DMS53 (cell line): ENCODE data around the gene PSAPL1.
"Not testable (repeated sequence)": the region's sequence is repeated elsewhere in the genome, so short reads cannot be mapped to it uniquely, and the experiment has no call there.

ENCODE experiments used
- DNase-seq: peaks from one replicate; lab custom pipeline; 2025; lab: John Stamatoyannopoulos, UW

PSAPL1 gene

DNA sequence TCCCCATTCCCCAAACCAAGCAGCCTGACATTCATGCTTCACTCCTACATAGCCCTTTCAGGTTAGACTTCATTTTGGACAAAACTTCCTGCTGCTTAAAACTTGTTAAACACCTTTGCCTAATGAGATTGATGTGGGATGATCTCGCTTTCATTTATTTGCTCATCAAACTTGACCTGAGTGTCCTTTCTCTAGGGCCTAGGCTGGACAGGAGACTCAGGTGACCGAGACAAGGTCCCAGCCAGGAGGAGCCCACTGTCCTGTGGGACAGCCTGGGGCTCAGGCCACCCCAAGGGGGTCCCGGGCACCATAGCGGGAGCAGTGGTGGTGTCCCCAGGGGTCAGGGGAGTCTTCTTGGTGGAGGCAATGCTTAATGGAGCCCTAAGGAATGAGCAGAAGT, 23.7 kb upstream of the PSAPL1 start:
- no peak for DNase-seq

DNA sequence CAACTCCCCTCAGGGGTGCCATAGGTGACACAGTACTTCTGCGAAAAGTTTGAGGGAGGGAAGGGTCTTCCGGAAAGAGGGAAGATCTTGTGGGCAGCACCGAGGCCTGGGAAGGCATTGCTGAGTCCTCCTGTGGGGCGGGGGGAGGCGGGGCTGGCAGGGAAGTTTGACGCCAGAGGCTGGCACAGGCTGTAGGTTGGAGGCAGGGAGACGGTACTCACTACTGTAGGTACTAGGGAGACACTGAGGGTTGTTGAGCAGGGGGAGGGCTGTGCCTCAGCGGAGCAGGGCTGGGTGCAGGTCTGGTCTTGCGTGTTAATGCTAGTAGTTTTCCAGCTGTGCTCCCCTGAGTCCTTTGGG, 23.3 kb upstream of the PSAPL1 start:
- DNase-seq, result no peak

DNA sequence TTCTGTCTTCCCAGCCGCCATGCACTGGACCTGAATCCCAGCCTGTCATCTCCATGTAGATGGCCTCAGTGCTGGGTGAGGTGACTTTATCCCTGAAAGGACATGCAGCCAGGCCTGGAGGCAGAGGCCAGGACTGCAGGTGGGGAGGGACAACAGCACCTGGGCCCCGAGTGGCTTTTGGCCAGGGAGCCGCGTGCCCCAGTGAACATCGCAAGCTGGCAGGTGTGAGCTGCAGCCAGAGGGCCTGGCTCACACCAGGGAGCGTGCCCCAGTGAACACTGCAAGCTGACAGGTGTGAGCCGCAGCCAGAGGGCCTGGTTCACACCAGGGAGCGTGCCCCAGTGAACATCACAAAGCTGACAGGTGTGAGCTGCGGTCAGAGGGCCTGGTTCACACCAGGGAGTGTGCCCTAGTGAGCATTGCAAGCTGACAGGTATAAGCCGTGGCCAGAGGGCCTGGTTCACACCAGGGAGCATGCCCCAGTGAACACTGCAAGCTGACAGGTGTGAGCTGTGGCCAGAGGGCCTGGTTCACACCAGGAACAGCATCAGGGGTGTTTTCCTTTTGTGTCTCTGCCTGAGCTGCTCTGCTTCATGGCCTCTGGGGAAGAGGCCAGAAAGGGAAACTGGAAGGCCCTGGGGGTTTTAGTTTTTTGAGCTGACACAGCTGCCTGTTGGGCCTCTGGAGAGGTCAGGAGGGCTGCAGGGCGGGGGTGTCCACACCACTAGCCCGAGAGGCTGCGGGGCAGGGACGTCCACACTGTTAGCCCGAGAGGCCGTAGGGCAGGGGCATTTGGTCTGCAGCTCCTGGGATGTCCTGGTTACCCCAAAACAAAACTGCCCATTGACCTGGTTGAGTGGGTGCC, 22.7 kb upstream of the PSAPL1 start:
- DNase-seq, result peak; percentile 31

DNA sequence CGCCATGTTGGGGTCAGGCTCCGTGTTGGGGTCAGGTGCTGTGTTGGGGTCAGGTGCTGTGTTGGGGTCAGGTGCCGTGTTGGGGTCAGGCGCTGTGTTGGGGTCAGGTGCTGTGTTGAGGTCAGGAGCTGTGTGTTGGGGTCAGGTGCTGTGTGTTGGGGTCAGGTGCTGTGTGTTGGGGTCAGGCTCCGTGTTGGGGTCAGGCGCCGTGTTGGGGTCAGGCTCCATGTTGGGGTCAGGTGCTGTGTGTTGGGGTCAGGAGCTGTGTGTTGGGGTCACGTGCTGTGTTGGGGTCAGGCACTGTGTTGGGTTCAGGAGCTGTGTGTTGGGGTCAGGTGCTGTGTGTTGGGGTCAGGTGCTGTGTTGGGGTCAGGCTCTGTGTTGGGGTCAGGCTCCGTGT, 18.1 kb upstream of the PSAPL1 start:
- not testable (repeated sequence) for DNase-seq

DNA sequence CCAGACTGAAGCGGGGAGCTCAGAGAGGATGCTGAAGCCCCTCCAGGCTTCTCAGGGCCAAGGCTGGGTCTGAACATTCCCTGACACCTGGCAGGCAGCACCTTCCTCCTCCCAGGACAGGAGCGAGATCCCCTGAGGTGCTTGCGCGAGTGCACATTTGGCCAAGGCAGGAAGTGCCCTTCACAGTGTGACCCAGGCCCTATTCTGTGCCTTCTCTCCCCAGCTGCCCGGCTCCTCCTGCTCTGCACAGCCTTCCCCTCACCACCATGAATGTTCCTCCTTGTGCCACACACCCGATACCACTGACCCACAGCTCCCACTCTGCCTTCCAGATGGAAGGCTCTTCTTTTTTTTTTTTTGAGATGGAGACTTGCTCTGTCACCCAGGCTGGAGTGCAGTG, 17.1 kb upstream of the PSAPL1 start:
- no peak for DNase-seq

DNA sequence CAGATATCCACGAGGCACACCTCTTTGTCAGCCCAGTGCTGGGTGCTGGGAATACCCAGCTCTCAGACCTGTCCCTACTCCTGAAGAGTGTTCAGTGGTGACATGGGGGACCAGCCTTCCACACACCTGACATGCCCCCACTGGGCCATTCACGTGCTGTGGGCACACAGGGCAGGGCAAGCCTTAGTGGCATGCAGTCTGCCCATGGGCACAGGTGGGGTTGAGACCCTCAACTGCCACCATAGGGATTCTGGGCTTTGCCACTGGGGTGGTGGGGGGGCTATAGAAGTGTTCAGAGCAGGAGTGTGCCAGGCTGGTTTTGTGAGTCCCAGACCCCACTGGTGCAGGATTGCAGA, 16.7 kb upstream of the PSAPL1 start:
- DNase-seq, result no peak

DNA sequence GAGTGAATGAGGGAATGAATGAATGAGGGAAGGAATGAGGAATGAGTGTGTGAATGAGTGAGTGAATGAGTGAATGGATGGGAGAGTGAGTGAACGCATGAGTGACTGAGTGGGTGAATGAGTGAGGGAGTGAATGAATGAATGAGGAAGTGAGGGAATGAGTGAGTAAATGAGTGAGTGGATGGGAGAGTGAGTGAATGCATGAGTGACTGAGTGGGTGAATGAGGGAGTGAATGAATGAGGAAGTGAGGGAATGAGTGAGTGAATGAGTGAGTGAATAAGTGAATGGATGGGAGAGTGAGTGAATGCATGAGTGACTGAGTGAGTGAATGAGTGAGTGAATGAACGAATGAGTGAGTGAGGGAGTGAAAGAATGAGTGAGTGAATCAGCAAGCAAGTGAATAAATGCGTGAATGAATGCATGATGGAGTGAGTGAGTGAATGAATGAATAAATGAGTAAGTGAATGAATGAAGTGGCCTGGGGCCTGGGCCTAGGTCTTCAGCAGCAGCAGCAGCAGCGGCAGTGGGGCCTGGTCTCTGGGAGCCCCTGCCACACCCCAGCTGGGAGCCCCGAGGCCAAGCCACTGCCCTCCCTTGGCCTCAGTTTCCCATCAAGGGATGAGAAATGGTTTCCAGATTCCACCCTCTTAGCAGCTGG, 16.2 kb upstream of the PSAPL1 start:
- no peak for DNase-seq

DNA sequence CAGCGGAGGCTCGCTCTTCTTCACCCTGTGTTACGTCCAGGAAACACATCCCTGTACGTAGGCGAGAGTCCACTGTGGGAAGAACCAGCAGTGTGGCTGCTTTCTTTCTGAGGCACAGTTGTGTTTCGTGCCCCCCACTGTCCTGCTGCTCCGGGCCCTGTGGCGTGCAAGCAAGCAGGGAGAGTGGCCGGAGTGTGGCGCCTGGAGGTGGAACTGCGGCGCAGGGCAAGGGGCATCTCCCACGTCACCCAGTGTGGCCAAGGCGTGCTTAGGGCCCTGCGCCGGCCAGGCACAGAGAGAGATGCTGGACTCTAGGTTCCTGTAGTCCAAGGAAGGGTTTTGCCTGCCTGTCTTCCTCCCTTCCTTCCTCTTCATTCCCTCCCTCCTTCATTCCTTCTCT, 13.3 kb upstream of the PSAPL1 start:
- DNase-seq, result no peak

DNA sequence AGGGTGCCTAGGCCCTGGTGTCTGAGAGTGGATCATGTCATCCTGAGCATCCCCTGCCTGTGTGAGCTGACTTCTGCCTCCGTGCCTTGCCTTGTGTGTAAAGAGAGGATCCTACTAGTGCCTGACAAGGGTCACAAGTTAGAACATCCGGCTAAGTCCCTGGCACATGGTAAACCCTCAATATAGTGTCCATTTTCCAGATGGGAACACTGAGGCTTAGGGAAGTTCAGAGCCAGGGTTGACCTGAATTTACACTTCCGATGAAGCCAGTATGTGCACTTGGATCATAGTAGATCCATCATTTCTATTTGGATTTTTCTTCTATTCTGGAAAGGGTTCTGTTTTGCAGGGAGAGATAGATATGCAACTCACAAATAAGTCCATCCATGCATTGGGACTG, 12.5 kb upstream of the PSAPL1 start:
- no peak for DNase-seq

DNA sequence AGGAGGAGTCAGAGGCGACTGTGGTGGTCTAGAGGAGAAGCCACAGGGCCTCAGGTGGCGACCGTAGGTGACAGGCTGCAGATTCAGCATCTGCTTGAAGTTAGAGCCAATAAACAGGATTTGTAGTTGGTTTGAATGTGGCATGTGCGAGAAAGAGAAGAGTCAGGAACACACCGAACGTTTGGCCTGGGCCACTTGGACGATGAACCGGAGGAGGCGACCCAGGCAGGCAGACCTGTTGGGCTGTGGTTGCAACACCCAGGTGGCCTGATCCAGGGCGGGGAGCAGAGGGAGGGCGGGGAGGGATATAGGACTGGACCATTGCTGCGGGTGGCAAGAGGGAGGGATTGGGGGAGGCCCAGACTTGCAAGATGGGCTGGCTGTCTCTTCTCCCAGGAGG, 10.0 kb upstream of the PSAPL1 start:
- no peak for DNase-seq

DNA sequence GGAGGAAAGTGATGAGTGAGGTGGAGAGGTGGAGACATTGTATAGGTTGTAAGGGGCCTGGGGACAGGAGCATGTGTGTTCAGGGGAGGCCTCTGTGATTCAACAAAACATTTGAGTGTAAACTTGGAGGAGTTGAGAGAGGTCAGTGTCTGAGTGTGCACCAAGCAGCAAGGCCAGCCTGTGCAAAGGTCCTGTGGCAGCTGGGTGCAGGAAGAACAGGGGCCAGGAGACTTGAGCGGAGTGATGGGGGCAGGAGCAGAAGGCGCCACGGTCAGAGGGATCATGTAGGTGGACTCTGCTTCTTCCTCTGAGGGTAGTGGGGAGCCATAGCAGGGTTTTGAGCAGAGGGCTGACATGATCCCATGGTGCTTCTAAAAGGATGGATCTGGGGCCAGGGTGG, 9.6 kb upstream of the PSAPL1 start:
- no peak for DNase-seq

DNA sequence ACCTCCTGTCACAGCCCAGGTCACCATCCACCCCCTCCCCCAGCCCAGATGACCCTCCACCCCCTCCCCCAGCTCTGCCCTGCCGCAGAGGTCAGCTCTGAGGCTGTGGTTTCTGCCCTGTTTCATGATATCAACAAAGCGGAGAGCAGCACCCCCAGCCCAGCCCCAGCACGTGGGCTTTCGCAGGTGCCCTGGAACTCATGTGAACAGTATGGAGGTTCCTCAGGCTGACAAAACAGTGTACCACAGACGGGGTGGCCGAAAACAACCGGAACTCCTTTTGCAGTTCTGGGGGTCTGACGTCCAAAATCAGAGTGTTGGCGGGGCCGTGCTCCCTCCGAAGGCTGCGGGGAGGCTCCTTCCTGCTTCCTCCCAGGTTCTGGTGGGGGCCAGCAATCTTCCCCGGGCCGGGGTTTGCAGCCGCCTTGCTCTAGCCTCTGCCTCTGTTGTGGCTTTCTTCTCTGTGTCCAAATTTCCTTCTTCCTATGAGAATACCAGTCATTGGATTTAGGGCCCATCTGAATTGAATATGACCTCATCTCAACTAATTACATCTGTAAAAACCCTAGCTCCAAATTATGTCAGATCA, 7.9 kb upstream of the PSAPL1 start:
- no peak for DNase-seq

DNA sequence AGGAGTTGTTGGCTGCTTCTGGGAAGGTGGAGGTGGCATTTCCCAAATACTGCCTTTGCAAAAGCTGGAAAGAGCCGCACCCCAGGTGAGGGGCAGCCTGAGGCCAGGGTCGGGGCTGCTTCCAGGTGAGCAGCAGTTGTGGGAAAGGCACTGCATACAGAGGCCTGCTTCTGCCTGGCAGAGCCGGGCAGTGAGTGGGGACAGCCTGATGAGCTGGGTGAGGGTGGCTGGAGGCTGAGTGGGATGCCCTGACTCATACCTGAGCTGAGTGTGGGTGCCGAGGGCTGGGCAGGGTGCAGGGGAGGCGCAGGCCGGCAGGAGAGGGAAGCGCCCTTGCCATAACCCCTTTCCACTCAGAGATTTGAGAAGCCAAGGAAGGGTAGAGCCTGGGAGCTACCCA, 6.5 kb upstream of the PSAPL1 start:
- no peak for DNase-seq

DNA sequence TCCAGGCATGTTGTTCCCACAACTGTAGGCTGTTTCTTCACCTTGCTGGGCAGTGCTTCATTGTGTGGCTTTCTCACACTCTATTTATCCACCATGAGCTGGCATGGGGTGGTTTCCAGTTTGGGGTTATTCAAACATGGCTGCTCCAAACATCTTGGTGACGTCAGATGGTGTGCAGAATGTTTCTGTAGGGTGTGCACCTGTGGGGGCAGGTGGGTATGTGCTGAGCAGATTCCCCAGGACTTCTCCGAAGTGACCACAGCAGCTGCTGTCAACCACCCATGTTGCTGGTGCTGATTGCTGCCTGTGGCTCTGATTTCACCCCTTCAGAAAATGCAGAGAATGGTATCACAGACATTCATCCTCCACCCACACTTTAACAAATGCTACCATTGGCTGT, 5.0 kb upstream of the PSAPL1 start:
- no peak for DNase-seq

DNA sequence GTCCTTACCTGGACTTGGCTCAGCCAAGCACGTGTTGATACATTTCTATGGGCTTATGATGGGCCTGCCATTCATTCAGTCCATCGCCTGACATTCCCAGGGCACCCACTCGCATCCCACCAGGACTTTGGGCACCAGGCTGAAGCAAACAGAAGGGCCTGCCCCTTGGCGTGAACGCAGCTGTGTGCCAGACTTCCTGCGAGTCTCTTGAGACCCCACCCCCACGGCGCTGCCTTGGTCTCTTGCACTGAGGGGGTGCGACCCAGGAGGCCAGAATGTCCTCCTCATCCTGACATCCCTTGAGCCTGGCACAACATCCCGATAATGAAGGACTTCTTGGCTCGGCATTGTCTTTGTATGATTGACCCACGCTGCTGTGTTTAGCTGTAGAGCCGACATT, 1.5 kb upstream of the PSAPL1 start:
- DNase-seq, result no peak

DNA sequence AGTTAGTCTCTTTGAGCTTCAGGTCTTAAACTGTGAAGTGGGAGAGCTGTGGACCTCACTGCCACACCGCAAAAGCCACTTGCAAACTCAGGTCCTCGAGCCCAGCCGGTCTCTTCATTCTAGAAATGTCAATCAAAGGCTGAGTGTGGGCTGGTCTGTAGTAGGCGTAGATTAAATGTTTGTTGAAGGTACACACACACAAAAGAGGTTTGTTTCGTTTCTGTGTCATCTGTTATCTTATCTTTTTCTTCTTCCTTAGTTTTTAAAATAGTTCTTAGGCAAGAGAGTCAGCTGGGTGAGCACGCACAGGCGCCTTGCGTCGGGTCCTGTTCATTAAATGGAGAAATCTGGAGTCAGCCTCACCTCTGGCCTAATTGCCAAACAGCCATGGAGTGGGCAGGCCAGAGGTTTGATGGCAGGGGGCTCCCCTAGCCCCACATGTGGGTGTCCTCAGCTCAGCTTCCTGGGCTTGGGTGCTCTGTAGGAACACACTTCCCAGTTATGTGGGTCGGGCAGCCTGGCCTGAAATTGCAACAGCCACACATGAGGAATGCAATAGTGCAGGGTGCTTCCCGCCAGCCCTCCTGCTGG, 836 bp upstream of the PSAPL1 start:
- peak; percentile 24 for DNase-seq

DNA sequence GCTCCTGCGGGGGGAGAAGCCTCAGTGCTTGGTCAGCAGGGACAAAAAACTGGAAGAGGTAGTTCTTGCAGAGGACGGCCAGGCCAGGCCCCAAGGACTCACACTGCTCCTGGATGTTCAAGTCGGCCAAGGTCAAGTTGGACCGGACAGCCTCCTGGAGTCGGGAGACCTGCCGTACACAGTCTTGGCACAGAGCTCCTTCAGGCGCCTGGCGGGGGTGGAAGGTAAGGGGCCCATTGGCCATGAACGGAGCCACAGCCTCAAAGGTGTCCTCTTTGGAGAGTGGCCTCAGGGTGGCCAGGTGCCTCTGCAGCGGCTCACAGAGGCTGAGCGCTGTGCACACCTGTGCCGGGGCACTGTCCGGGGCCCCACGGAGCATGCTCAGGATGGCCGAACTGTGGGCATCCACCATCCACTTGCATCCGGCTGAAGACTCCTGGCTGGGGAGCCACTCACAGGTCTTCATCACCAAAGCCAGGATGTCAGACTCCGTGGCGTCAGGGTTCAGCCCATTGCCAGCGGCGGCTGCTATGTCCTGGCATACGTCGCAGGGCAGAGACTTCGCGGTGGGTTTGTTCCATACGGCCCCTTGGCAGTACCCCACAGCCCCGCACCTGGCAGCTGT, 477 bp downstream of the PSAPL1 start:
- DNase-seq, result peak; percentile 58

DNA sequence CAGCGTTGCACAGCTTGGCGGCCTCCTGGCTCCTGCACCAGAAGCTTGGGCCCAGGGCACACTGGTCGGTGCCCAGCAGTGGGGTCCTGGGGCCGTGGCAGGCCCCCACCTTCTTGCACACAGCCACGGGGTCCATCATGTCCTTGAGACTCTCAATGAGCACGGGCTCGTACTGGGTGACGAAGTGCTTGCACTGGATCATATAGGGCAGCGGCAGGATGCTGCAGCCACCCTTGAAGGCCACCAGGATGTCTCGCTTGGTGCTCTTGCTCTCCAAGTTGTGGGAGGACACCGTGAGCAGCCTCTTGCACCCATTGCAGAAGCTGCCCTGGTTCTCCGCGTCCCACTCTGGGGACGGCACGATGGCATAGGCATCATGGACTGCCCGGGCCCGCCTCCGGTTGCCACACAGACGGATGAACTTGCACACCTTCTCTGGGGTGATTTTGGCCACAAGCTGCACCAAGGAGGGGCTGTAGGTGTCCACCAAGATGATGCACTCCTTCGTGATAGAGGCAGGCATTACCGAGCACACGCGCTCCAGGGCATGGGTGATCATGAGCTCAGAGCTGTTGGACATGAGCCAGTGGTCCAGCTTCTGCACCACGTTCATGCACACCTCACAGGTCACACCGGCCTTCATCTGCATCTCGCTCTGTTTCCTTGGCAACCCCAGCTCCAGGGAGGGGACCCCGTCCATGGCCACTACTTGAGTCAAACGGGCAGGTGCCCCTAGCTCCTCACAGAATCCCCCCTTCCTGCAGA, 1.2 kb downstream of the PSAPL1 start:
- no peak for DNase-seq

DNA sequence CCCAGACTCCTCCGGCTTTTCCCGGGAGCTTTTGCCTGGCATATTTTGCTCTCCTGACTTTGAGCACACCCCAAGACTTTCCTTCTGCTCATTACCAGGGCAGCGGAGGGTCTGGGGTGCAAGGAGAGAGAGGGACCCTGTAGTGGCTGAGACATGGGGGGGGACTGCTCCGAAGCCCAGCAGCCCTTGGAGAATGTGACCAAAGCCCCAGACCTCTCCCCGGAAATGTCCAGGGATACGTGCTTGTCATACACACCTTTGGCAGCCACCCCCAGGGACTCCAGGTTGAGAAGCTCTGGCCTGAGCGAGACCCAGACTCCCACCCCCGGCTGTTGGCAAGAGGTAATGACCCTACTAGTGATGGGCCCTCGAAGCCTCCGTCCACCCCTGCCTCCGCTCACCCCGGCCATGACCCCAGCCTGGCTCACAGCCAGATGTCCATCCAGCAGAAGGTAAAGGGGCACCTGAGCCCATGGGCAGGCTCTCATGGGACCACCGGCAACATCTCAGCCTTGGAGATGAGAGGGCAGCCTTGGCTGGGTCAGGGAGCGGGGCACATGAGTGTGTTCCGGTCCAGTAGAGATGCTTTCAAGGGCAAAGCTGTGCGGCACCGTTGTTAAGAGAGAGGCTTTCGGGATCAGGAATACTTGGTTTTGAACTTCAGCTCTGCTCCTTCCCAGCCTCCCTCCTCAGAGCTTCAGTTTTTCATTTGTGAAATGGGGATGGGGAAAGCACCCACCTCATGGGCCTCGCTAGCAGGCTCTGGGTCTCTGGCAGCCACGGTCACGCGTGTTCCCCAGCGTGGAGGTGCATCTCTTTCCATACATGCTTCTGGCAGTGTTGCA, 2.0 kb downstream of the PSAPL1 start:
- no peak for DNase-seq

DNA sequence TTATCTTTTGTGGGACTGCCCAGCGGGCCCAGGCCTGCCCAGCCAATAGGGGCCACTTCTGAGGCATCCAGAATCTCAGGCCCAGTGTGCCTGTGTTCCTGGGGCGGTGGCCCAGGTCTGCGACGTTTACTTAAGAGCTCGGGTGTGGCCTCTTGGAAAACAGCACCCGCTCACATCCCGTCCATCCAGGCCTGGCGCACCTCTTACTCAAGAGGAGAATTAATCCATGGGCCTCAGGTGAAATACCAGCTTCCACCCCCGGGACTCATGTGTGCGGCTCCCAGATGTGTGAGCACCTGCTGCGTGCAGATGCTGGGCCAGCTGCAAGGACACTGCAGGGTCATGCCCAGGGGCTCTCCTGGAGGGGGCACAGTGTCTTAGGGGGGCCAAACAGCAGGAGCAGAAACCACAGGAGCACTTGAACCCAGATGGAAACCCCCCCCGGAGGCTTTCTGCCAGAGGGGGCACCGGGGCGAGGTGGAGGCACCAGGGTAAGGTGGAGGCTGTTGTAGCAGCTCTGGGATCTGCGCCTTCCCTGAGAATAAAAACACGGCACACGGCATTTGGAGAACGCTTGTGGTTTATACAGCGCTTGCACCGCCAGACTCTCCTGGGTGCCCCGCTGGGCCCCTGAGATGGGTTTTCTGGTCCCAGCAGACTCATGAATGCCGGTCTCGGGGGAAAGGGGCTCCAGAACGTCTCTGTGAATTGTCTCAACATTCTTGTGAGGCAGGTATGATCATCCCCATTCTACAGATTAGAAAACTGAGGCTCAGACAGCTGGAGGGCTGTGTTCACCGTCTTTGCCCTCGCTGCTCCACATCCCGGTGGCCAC, 2.8 kb downstream of the PSAPL1 start:
- DNase-seq, result no peak
